HepG2 (cell line): ENCODE results near the gene PIGO. TPM values are rescaled to one million over a fixed set of nuclear protein-coding genes. Genes with fewer than 3 reads are reported as not detected.

ENCODE experiments used
- ASH2L ChIP-seq: fragments of 300-600, 200-600 bp; sonication (generic); IDR thresholded peaks from 2 replicates; pipeline ENCODE4 v1.7.0; 2017; ENCODE audit warnings: low read depth, mild to moderate bottlenecking, moderate library complexity, mixed read lengths, low read length; ENCODE audit not compliant: insufficient read length
- CERS6 ChIP-seq: sonication (generic); formaldehyde crosslinking; IDR thresholded peaks from 2 replicates; pipeline ENCODE4 v1.5.0; 2020; ENCODE audit warnings: missing genetic modification reagents
- HNRNPK ChIP-seq: fragments of 200-400 bp; formaldehyde crosslinking; IDR thresholded peaks from 2 replicates; pipeline ENCODE4 v1.6.1; 2018; ENCODE audit warnings: low read length, low read depth, moderate library complexity, mild to moderate bottlenecking; ENCODE audit not compliant: poor library complexity, severe bottlenecking
- SMARCC2 ChIP-seq: fragments of 450-650 bp; IDR thresholded peaks from 2 replicates; pipeline ENCODE4 v1.6.1; 2017; ENCODE audit warnings: antibody characterized with exemption, mild to moderate bottlenecking
- YY1 ChIP-seq: IDR thresholded peaks from 2 replicates; pipeline ENCODE4 v1.6.1; 2011; ENCODE audit warnings: low read length, low read depth, moderate library complexity, mild to moderate bottlenecking; ENCODE audit not compliant: insufficient read depth, insufficient replicate concordance
- ZFP36L2 ChIP-seq: sonication (generic); formaldehyde crosslinking; IDR thresholded peaks from 2 replicates; pipeline ENCODE4 v1.4.0; 2020; ENCODE audit warnings: missing genetic modification reagents
- ZGPAT ChIP-seq: IDR thresholded peaks from 2 replicates; pipeline ENCODE4 v1.6.1; 2016; ENCODE audit warnings: mild to moderate bottlenecking
- ZNF101 ChIP-seq: sonication (generic); formaldehyde crosslinking; IDR thresholded peaks from 2 replicates; pipeline ENCODE4 v1.4.0; 2020; ENCODE audit warnings: mild to moderate bottlenecking, low read depth, missing genetic modification reagents, borderline replicate concordance
- ZNF550 ChIP-seq: sonication (generic); formaldehyde crosslinking; IDR thresholded peaks from 2 replicates; pipeline ENCODE4 v1.4.0; 2020; ENCODE audit warnings: mild to moderate bottlenecking, missing genetic modification reagents, borderline replicate concordance
- ZNF564 ChIP-seq: sonication (generic); formaldehyde crosslinking; IDR thresholded peaks from 2 replicates; pipeline ENCODE4 v1.8.1; 2023; ENCODE audit warnings: mild to moderate bottlenecking, missing genetic modification reagents
- polyA plus RNA-seq, 8 experiments: library from polyadenylated mRNA; depleted of rRNA in 3 of 8; stranded (reverse) in 7 of 8; unstranded in 1 of 8; fragments of >200 nt; fragmentation: Illumina TruSeq in 4 of 8; extraction: Trizol in 4 of 8; gene quantifications; 2 replicates each; pipeline versions ENCODE4 v1.2.1 to v1.2.3, GENCODE V29; 2011 to 2016; ENCODE audit warnings: low read depth in 4 of 8, missing spikeins in 1 of 8, mixed read lengths in 1 of 8; ENCODE audit not compliant: insufficient read depth in 1 of 8
- total RNA-seq, 5 experiments: library from RNA; depleted of rRNA; stranded (reverse); fragments of >200 nt; fragmentation: Illumina TruSeq; extraction: Trizol; gene quantifications; 2 replicates each; pipeline ENCODE4 v1.2.3, GENCODE V29; 2016; ENCODE audit warnings: low read depth in 1 of 5

The PIGO gene
- total and polyA plus RNA-seq, 2 of the 13 experiments (the other 11 are each of a cell fraction or from before 2014, with no cell fraction given) = 20.5 to 26.2 TPM

- TF ChIP-seq CERS6 (CRISPR knock-in tag) (no peak), ZNF564 (no peak), HNRNPK (no peak), ZNF101 (CRISPR knock-in tag) (no peak), ASH2L (no peak), SMARCC2 (no peak), ZGPAT (CRISPR knock-in tag) (no peak), ZNF550 (CRISPR knock-in tag) (no peak), ZFP36L2 (CRISPR knock-in tag) (no peak), YY1 (no peak)
- TF ChIP-seq, all 625 proteins: peak for 0
These were observed 53.4 kb downstream of the PIGO start (continued) for GRCh38 chr9:35042891-35043545.
